LNCaP clone FGC (cell line): Measurements from ENCODE around the gene EIF2B5.

Experiments used
- DNase-seq: peaks from one replicate; pipeline ENCODE4 v3.0.0-alpha.2; 2011; ENCODE audit warnings: low read depth
- H3K4me3 ChIP-seq: 2 replicates; pipeline ENCODE4 v1.5.1; 2011; ENCODE audit warnings: mild to moderate bottlenecking, low read depth, low read length, control low read depth
- TF ChIP-seq, protein P1 (sequence below): IDR thresholded peaks from 2 replicates; pipeline ENCODE4 v1.5.1; 2012; ENCODE audit warnings: mild to moderate bottlenecking; ENCODE audit not compliant: control insufficient read depth, insufficient read depth; ENCODE audit errors: extremely low read depth

Gene EIF2B5

DNA sequence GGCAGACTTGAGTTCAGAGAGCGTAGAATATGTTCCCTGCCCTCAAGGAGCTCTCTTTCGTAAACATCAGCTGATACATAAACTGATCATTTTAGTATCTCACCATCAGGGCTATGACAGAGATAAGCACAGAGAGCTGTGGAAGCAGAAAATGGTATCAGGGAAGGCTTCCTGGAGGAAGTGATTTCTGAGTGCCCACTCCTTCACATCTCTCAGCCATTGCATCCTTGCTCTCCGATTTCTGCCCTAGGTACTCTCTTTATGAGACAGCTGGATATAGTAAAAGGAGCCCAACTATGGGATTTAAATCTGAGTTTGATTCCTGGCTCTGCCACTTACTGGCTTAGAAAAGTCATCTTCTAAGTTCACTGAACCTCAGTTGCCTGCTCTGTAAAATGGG, 30.4 kb downstream of the EIF2B5 start:
- H3K4me3 ChIP-seq: no peak overlapping the region
- no peak for DNase-seq
- TF ChIP-seq, protein P1, sequence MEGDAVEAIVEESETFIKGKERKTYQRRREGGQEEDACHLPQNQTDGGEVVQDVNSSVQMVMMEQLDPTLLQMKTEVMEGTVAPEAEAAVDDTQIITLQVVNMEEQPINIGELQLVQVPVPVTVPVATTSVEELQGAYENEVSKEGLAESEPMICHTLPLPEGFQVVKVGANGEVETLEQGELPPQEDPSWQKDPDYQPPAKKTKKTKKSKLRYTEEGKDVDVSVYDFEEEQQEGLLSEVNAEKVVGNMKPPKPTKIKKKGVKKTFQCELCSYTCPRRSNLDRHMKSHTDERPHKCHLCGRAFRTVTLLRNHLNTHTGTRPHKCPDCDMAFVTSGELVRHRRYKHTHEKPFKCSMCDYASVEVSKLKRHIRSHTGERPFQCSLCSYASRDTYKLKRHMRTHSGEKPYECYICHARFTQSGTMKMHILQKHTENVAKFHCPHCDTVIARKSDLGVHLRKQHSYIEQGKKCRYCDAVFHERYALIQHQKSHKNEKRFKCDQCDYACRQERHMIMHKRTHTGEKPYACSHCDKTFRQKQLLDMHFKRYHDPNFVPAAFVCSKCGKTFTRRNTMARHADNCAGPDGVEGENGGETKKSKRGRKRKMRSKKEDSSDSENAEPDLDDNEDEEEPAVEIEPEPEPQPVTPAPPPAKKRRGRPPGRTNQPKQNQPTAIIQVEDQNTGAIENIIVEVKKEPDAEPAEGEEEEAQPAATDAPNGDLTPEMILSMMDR: no peak

DNA sequence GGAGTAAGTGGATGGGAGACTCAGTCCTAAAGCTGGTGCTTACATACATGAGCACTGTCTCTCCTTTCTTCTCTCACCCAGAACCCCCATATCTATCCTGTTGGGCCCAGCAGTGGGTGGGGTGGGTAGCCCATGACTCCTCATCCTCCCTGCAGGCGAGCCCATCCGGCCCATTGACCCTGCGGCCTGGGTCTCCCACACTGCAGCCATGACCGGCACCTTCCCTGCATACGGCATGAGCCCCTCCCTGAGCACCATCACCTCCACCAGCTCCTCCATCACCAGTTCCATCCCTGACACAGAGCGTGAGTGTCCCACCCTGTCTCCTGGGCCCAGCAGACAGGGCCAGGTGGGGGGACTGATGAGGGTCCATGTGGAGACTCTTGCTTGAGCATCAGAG, 31.5 kb downstream of the EIF2B5 start:
- no peak for DNase-seq
- TF ChIP-seq, protein P1: no peak
- H3K4me3 ChIP-seq: no peak overlapping the region

DNA sequence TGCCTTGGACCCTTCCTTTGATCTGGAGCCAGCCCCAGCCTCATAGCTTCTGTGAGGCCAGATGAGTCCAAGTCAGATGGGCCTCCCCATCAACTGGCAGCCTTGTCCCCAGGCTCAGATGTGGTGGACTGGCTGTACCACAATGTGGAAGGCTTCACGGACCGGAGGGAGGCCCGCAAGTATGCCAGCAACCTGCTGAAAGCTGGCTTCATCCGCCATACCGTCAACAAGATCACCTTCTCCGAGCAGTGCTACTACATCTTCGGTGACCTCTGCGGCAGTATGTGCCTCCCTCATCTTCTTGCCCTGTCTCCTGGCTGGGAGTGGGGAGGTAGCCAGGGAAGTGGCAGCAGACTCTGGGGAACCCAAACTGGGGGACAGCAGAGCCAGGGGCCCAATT, 32.6 kb downstream of the EIF2B5 start:
- no peak overlapping the region for H3K4me3 ChIP-seq
- TF ChIP-seq, protein P1: no peak
- DNase-seq: no peak

DNA sequence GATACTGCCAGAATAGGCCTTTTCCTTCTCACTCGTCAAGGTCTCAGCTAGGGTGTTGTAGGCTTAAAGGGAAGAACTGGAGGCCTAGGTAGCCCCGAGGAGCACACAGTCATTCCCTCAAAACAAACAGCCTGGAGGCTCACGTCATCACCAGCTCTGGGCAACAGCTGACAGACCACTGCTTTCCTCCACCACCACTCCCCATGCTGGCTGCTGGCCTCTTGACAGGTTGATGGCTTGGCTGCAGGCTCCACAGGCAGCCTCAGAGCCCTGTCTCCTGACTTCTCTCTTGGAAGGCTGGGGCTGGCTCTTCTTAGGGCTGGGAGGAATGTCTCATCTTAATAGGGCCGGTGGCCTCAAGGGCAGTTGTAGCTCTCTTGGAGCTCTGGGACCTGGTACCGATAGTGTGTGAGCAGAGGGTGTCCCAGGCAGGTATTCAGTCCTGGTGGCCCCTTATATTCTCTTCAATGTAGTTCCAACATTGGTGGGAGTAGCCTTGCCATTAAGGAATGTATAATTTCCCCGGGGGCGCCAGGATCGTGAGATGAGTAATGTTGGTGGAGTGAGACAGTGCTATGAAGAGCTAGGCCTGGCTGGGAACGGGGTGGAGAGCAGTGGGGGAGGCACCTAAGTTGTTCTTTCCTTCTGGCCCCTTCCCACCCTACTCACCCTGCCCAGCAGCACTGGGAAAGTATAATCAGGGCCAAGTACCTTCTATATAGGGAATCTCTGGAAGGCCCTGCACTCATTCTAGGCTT, 33.4 kb downstream of the EIF2B5 start:
- no peak overlapping the region for H3K4me3 ChIP-seq
- no peak for DNase-seq

DNA sequence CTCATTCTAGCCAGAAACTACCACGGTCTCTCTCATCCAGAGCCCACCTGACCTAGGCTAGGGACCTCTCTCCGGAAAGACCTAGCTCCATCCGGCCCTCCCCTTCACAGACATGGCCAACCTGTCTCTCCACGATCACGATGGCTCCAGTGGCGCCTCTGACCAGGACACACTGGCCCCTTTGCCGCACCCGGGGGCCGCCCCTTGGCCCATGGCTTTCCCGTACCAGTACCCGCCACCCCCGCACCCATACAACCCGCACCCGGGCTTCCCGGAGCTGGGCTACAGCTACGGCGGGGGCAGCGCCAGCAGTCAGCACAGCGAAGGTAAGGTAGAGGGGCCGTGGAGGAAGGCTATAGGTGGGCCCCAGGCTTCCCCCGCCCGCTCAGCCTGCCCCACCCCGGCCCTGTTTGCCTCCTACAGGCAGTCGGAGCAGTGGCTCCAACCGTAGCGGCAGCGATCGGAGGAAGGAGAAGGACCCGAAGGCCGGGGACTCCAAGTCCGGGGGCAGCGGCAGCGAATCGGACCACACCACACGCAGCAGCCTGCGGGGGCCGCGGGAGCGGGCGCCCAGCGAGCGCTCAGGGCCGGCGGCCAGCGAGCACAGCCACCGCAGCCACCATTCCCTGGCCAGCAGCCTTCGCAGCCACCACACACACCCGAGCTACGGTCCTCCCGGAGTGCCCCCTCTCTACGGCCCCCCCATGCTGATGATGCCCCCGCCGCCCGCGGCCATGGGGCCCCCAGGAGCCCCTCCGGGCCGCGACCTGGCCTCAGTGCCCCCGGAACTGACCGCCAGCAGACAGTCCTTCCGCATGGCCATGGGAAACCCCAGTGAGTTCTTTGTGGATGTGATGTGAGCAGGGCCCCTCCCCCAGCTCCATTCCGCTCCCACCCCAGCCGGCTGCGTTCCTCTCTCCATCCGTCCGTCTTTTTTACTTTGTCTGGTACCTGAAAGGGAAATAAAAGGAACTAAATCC, 35.0 kb downstream of the EIF2B5 start:
- H3K4me3 ChIP-seq: no peak overlapping the region
- no peak for DNase-seq
- TF ChIP-seq, protein P1: no peak

More for the DNA sequence above, 33.4 kb downstream of the EIF2B5 start:
- TF ChIP-seq, protein P1: no peak

DNA sequence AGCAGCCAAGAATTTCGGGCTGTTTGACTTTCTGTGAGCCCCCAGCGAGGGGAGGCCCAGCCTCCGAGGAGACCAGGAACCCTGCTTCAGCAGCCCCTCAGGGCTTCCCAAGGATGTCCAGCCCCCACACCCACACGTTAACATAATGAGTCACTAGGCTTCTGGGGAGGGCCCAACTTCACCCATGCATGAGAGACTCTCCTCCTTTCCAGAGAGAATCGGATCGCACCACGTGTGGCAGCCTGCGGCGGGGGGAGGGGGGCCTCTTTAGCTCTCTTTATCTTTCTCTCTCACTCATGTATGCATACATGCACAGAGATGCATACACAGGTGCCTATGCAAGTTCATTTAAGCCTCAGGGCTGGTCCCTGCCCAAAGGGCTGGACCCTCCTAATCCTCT, 36.4 kb downstream of the EIF2B5 start:
- DNase-seq: no peak
- TF ChIP-seq, protein P1: no peak
- H3K4me3 ChIP-seq: no peak overlapping the region
